Measurements from ENCODE around the gene DCAF10.
"Not testable (repeated sequence)": the region's sequence is repeated elsewhere in the genome, so short reads cannot be mapped to it uniquely, and the experiment has no call there.

The DCAF10 gene

GRCh38 chr9:37800631-37801286 lies at the start of gene DCAF10:
Gene DCAF10 (plus strand): TSS chr9:37800797. CDS start chr9:37800867, 70 bp downstream.
- DNase-seq, result peak; percentile 84 to 92

GRCh38 chr9:37751186-37751585 lies 49.4 kb upstream of the DCAF10 start:
- DNase-seq, result no peak

- DNase-seq, result not testable (repeated sequence)
Observed at GRCh38 chr9:37751704-37752103, 48.9 kb upstream of the DCAF10 start.

- DNase-seq, result not testable (repeated sequence)
Observed at GRCh38 chr9:37752112-37752511, 48.5 kb upstream of the DCAF10 start.

- DNase-seq, result peak in 1 of 2 donors; percentile 15
Observed at GRCh38 chr9:37752642-37753488, 47.7 kb upstream of the DCAF10 start.

- DNase-seq, result peak; percentile 70 to 76
Observed at GRCh38 chr9:37753489-37754190, 47.0 kb upstream of the DCAF10 start, which contains the start of gene TRMT10B. Gene TRMT10B (plus strand): TSS chr9:37753805. CDS start chr9:37761932, 8,127 bp downstream.

- no peak for DNase-seq
Observed at GRCh38 chr9:37758747-37759146, 41.9 kb upstream of the DCAF10 start.

- DNase-seq, result no peak
Observed at GRCh38 chr9:37760416-37761161, 40.0 kb upstream of the DCAF10 start.

- DNase-seq, result no peak
Observed at GRCh38 chr9:37761511-37761910, 39.1 kb upstream of the DCAF10 start.

GRCh38 chr9:37765263-37765662 lies 35.3 kb upstream of the DCAF10 start:
- DNase-seq, result not testable (repeated sequence)

GRCh38 chr9:37769306-37769705 lies 31.3 kb upstream of the DCAF10 start:
- no peak for DNase-seq

- DNase-seq, result no peak
Observed at GRCh38 chr9:37769995-37770394, 30.6 kb upstream of the DCAF10 start.

GRCh38 chr9:37775216-37775919 lies 25.2 kb upstream of the DCAF10 start:
- no peak for DNase-seq

GRCh38 chr9:37776328-37776727 lies 24.3 kb upstream of the DCAF10 start:
- DNase-seq, result no peak

- no peak for DNase-seq
Observed at GRCh38 chr9:37778534-37778933, 22.1 kb upstream of the DCAF10 start.

GRCh38 chr9:37784291-37784615 lies 16.3 kb upstream of the DCAF10 start:
- no peak for DNase-seq

GRCh38 chr9:37784616-37785483 lies 15.7 kb upstream of the DCAF10 start, which contains the start of gene EXOSC3:
Gene EXOSC3 (minus strand): TSS chr9:37785064. CDS start chr9:37785044, 20 bp downstream.
- peak; percentile 86 to 87 for DNase-seq

- no peak for DNase-seq
Observed at GRCh38 chr9:37787059-37787458, 13.5 kb upstream of the DCAF10 start.

- no peak for DNase-seq
Observed at GRCh38 chr9:37788332-37788731, 12.3 kb upstream of the DCAF10 start.

- no peak for DNase-seq
Observed at GRCh38 chr9:37790096-37790495, 10.5 kb upstream of the DCAF10 start.

- no peak for DNase-seq
Observed at GRCh38 chr9:37792122-37792521, 8.5 kb upstream of the DCAF10 start.

All from CD4-positive, alpha-beta T cell treated with Interleukin-4 for 1 hour (primary cell).